ENCODE measurements around the gene GGT1.

GGT1 gene

DNA sequence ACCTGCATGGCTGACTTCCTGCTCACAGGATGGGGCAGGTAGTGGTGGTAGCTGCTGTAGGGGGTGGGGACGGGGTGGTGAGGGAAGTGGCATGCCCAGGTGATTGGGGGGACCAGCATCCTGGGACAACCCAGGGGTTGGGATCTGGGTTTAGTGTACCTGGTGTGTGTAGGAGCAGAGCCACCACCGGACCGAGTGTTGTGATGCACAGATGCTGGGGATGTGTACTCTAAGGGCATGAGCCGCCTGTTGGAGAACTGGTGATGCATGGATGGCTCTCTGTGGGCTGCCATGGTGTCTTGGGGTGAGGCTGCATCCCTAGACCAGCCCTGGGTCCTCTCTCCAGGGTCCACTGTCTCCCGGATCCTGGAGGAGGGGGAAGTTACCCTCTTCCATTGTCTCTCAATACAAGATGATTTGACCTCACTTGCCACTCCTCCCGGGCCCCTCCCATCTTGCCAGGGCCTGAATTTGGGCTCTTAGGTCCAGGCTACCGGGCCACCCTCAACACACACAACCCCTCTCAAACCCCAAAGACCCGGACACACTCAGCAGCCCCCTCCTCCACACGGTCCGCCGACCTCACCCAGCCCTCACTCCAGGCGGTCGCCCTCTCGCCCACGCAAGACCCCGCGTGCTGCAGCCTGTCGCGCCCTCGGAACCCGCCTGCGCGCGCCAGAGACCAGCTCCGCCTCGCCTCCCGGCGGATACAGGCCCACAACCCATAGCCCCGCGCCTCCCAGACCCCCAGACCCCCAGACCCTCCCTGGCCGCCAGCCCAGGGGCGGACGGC is 10.7 kb upstream of the GGT1 start (continued):
- TF ChIP-seq ZNF510 (tag by site-specific recombination; IDR thresholded peaks at IDR 0.05; ENCODE audit: insufficient replicate concordance) (no peak), ZBTB17 (tag by site-specific recombination; IDR thresholded peaks at IDR 0.05) (no peak), ZNF560 (tag by site-specific recombination; IDR thresholded peaks at IDR 0.05; ENCODE audit: borderline replicate concordance) (no peak), ZNF426 (tag by site-specific recombination; IDR thresholded peaks at IDR 0.05) (no peak), SCRT2 (tag by site-specific recombination; IDR thresholded peaks at IDR 0.05) (peak; percentile 31; the same call in 1 of the 2 replicates), ZSCAN16 (tag by site-specific recombination; IDR thresholded peaks at IDR 0.05) (no peak), ZNF626 (tag by site-specific recombination; IDR thresholded peaks at IDR 0.05) (no peak), ZNF394 (tag by site-specific recombination; IDR thresholded peaks at IDR 0.05; ENCODE audit: borderline replicate concordance) (no peak), ZNF112 (tag by site-specific recombination; IDR thresholded peaks at IDR 0.05) (no peak), BCL11B (tag by site-specific recombination; IDR thresholded peaks at IDR 0.05; ENCODE audit: low read depth) (peak; percentile 75; the same call in 1 of the 2 replicates), ZNF521 (tag by site-specific recombination; IDR thresholded peaks at IDR 0.05) (no peak), ZNF114 (tag by site-specific recombination; IDR thresholded peaks at IDR 0.05) (no peak), WT1 (tag by site-specific recombination; IDR thresholded peaks at IDR 0.05) (no peak), ZNF23 (tag by site-specific recombination; IDR thresholded peaks at IDR 0.05; ENCODE audit: borderline replicate concordance) (no peak), GLI2 (tag by site-specific recombination; IDR thresholded peaks at IDR 0.05; ENCODE audit: borderline replicate concordance, low read depth) (no peak), ZNF544 (tag by site-specific recombination; IDR thresholded peaks at IDR 0.05) (no peak), ZFHX2 (tag by site-specific recombination; conservative IDR thresholded peaks at IDR 0.05) (peak; percentile 95), ZNF146 (tag by site-specific recombination; IDR thresholded peaks at IDR 0.05) (no peak), GFI1B (tag by site-specific recombination; IDR thresholded peaks at IDR 0.05) (no peak), ZNF274 (IDR thresholded peaks at IDR 0.05; ENCODE audit: low read length) (no peak), ZNF274 (tag by site-specific recombination; IDR thresholded peaks at IDR 0.05; ENCODE audit: borderline replicate concordance) (no peak), ZNF248 (tag by site-specific recombination; IDR thresholded peaks at IDR 0.05) (no peak), ZNF202 (tag by site-specific recombination; IDR thresholded peaks at IDR 0.05; ENCODE audit: borderline replicate concordance) (no peak), ZNF514 (tag by site-specific recombination; IDR thresholded peaks at IDR 0.05) (no peak), ZBTB7A (tag by site-specific recombination; IDR thresholded peaks at IDR 0.05; ENCODE audit: low read depth) (peak; percentile 85; the same call in 1 of the 2 replicates), ZNF335 (tag by site-specific recombination; conservative IDR thresholded peaks at IDR 0.05) (peak; percentile 58; the same call in 1 of the 2 replicates), SP2 (tag by site-specific recombination; IDR thresholded peaks at IDR 0.05) (peak; percentile 37), ZNF664 (tag by site-specific recombination; IDR thresholded peaks at IDR 0.05) (peak; percentile 25; the same call in 1 of the 2 replicates)
- TF ChIP-seq, protein P1, sequence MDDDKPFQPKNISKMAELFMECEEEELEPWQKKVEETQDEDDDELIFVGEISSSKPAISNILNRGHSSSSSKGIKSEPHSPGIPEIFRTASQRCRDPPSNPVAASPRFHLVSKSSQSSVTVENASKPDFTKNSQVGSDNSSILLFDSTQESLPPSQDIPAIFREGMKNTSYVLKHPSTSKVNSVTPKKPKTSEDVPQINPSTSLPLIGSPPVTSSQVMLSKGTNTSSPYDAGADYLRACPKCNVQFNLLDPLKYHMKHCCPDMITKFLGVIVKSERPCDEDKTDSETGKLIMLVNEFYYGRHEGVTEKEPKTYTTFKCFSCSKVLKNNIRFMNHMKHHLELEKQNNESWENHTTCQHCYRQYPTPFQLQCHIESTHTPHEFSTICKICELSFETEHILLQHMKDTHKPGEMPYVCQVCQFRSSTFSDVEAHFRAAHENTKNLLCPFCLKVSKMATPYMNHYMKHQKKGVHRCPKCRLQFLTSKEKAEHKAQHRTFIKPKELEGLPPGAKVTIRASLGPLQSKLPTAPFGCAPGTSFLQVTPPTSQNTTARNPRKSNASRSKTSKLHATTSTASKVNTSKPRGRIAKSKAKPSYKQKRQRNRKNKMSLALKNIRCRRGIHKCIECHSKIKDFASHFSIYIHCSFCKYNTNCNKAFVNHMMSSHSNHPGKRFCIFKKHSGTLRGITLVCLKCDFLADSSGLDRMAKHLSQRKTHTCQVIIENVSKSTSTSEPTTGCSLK (tag by site-specific recombination; IDR thresholded peaks at IDR 0.05), result no peak
- TF ChIP-seq, protein P2, sequence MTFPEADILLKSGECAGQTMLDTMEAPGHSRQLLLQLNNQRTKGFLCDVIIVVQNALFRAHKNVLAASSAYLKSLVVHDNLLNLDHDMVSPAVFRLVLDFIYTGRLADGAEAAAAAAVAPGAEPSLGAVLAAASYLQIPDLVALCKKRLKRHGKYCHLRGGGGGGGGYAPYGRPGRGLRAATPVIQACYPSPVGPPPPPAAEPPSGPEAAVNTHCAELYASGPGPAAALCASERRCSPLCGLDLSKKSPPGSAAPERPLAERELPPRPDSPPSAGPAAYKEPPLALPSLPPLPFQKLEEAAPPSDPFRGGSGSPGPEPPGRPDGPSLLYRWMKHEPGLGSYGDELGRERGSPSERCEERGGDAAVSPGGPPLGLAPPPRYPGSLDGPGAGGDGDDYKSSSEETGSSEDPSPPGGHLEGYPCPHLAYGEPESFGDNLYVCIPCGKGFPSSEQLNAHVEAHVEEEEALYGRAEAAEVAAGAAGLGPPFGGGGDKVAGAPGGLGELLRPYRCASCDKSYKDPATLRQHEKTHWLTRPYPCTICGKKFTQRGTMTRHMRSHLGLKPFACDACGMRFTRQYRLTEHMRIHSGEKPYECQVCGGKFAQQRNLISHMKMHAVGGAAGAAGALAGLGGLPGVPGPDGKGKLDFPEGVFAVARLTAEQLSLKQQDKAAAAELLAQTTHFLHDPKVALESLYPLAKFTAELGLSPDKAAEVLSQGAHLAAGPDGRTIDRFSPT (tag by site-specific recombination; IDR thresholded peaks at IDR 0.05), result no peak; the same call in 1 of the 2 replicates
- TF ChIP-seq, protein P3, sequence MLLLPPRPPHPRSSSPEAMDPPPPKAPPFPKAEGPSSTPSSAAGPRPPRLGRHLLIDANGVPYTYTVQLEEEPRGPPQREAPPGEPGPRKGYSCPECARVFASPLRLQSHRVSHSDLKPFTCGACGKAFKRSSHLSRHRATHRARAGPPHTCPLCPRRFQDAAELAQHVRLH (tag by site-specific recombination; IDR thresholded peaks at IDR 0.05), result no peak
- TF ChIP-seq, protein P4, sequence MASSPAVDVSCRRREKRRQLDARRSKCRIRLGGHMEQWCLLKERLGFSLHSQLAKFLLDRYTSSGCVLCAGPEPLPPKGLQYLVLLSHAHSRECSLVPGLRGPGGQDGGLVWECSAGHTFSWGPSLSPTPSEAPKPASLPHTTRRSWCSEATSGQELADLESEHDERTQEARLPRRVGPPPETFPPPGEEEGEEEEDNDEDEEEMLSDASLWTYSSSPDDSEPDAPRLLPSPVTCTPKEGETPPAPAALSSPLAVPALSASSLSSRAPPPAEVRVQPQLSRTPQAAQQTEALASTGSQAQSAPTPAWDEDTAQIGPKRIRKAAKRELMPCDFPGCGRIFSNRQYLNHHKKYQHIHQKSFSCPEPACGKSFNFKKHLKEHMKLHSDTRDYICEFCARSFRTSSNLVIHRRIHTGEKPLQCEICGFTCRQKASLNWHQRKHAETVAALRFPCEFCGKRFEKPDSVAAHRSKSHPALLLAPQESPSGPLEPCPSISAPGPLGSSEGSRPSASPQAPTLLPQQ (tag by site-specific recombination; IDR thresholded peaks at IDR 0.05), result 0 out of 2 replicates have a peak, but pooled peaks have one; percentile 9
- TF ChIP-seq, protein P5, sequence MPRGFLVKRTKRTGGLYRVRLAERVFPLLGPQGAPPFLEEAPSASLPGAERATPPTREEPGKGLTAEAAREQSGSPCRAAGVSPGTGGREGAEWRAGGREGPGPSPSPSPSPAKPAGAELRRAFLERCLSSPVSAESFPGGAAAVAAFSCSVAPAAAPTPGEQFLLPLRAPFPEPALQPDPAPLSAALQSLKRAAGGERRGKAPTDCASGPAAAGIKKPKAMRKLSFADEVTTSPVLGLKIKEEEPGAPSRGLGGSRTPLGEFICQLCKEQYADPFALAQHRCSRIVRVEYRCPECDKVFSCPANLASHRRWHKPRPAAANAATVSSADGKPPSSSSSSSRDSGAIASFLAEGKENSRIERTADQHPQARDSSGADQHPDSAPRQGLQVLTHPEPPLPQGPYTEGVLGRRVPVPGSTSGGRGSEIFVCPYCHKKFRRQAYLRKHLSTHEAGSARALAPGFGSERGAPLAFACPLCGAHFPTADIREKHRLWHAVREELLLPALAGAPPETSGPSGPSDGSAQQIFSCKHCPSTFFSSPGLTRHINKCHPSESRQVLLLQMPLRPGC (tag by site-specific recombination; IDR thresholded peaks at IDR 0.05), result no peak
